SH-SY5Y (cell line): ENCODE measurements around the gene ECE1.

ENCODE experiments used
- GATA2 ChIP-seq: IDR thresholded peaks from 2 replicates; pipeline ENCODE4 v1.6.1; 2011; ENCODE audit warnings: mild to moderate bottlenecking, low read depth, low read length
- GATA3 ChIP-seq: IDR thresholded peaks from 2 replicates; pipeline ENCODE4 v1.6.1; 2011; ENCODE audit warnings: low read depth, mild to moderate bottlenecking, low read length, moderate library complexity

DNA sequence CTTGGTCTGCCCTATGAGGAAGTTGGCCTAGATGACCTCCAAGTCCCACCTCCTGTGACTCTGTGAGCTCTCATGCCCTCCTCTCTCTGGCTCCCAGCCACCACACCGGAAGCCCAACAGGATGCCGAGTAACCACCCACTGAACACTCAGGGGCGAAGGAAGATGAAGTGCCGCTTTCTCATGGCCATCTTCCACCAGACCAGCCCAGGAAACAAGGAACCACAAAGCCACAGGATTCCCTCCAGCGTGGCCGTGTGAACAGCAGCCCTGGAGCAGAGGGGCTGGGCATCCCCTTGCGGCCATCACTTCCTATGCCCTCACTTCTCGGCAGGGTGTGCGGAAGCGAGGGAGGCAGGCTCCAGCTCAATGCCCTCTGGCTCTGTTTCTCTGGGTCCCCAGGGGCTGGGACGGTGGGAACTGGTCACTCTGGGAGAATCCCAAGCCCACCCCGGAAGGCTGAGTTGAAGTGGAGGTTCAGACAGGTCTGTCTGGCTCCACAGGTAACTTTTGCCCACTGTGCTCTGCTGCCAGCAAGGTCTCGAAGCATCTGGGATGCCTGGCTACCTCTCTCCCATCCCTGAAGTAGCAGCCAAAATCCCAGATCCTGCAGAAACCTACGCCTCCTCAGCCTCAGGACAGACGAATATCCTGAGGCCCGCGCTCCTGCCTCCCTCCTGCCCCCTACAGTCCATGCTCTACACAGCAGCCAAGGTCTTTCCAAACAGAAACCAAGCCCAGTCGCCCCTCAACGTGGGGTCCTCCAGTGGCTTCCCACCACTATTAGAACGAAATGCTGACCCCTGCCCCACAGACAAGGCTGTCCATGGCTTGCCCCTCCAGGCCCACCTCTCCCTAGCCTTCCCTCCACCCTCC lies 44.2 kb upstream of the ECE1 start:
- TF ChIP-seq GATA2: no peak
- no peak for TF ChIP-seq GATA3
